Measurements from ENCODE around the gene DNAAF2. TPM values are rescaled to one million over a fixed set of nuclear protein-coding genes. Genes with fewer than 3 reads are reported as not detected.

Gene DNAAF2
- total RNA-seq, 1 donor from 2014 or later: 10.2 TPM

- no peak for DNase-seq (ENCODE audit: low read depth, low spot score)
Measured at GRCh38 chr14:49584058-49584457, 51.0 kb downstream of the DNAAF2 start.

GRCh38 chr14:49583629-49584028 lies 51.4 kb downstream of the DNAAF2 start:
- no peak for DNase-seq (ENCODE audit: low read depth, low spot score)

DNA sequence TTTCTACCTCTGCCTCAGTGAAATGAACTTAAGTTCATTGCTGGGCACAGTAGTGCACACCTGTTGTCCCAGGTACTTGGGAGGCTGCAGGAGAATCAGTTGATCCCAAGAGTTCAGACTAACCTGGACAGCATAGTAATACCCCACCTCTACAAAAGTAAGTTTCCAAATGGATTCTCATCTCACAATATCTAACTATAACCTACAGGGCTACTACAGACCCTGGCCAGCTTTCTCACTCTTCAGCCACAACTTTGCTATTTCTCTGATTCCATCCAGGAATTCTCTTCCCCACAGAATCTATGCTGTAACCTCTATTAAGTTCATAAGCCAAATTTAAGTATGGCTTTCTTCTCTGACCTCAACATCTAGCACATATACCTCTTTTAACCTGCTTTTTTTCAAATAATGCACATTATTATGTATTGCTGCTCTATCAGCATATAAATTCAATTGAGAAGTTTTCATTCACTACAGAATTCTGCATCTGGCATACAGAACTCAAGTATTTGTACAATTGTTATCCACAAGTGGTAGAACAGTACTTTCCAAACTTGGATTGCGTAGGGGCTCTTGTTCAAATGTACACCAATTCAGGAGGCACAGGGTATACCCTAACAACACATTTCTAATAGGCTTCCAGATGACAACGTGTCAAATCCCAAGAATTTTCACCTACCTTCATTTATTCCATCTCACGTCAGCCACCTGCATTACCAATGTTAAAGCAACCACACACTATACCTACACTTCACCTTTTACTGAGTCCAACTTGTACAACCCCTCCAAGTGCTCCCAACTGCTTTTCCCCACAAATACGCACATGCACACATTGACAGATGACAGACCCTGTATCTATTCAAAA lies 52.7 kb downstream of the DNAAF2 start:
- DNase-seq (ENCODE audit: low read depth, low spot score): no peak

DNA sequence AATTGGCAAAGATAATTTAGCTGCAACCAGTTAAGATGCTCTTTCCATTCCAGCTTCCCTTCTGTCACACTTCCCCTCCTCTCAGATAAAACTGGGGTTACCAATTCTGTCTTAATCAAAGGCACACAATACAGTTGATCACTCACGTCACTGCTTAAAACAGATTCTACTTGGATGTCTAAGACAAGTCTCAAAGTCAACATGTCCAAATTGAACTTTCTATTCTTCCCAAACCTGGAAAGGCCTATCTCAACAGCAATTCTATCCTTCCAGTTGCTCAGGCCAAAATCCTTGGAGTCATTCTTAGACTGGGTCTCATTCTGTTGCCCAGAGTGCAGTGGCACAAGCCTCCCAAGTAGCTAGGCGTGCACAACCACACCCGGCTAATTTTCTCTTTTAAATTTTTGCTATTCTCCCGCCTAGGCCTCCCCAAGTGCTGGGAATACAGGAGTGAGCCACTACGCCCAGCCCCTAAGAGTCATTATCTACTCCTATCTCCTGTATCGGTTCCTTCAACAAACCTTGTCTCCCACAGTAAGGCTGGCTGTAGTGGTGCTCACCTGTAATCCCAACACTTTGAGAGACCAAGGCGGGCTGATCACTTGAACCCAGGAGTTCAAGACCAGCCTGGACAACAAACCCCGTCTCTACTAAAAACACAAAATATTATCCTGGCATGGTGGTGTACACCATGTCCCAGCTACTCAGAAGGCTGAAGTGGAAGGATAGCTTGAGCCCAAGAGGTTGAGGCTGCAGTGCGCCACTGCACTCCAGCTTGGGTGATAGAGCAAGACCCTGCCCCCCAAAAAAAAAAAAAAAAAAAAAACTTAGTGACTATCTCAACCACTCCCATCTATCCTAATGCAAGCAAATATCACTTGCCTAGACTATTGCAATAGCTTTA lies 53.6 kb downstream of the DNAAF2 start:
- no peak for DNase-seq (ENCODE audit: low read depth, low spot score)

- no peak for DNase-seq (ENCODE audit: low read depth, low spot score)
Measured at GRCh38 chr14:49579841-49580240, 55.2 kb downstream of the DNAAF2 start.

DNA sequence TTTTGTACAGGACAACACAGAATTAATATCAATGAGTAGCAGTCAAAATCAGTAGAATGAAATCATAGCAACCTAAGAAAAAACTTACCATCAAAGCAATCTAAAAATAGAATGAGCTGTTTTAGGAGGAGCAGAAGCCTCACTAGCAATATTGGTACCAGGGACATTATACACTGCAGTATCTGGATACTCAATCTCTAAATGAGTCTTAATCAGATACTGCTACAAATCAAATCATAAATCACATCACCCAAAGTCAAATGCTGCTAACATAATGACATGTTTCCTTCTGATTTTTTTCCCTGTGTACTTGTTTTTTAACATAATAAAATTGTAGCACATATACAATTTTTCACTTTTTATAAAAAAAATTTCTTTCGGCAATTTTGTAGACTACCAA lies 56.9 kb downstream of the DNAAF2 start:
- no peak for DNase-seq (ENCODE audit: low read depth, low spot score)

Other genes starting within 250 kb of the DNAAF2 start
- 490 and 1,766 TPM in 2 replicates for gene RPS29, start 48.9 kb downstream of the DNAAF2 start, total RNA-seq
- gene LRR1, start 36.3 kb downstream of the DNAAF2 start, total RNA-seq: 36.1 and 46.7 TPM in 2 replicates
- gene RPL36AL, start 14.6 kb downstream of the DNAAF2 start, total RNA-seq: 352 and 392 TPM in 2 replicates
- 105 and 127 TPM in 2 replicates for gene MGAT2, start 14.4 kb downstream of the DNAAF2 start, total RNA-seq
- gene POLE2, start 53.0 kb upstream of the DNAAF2 start, total RNA-seq: 14.8 and 18.2 TPM in 2 replicates
- 1.2 and 2.0 TPM in 2 replicates for gene KLHDC1, start 57.9 kb upstream of the DNAAF2 start, total RNA-seq
- gene KLHDC2, start 132.9 kb upstream of the DNAAF2 start, total RNA-seq: 65.6 and 75.8 TPM in 2 replicates
- gene NEMF, start 217.5 kb upstream of the DNAAF2 start, total RNA-seq: 46.1 and 67.0 TPM in 2 replicates